C4-2B (cell line): Measurements from ENCODE around the gene EXOC3L4.

ENCODE experiments used
- H3K27ac ChIP-seq: fragments of 450-650 bp; 2 replicates; pipeline ENCODE4 v1.5.1; 2017
- CTCF ChIP-seq: fragments of 450-650 bp; conservative IDR thresholded peaks from 2 replicates; pipeline ENCODE4 v1.5.1; 2017; ENCODE audit warnings: mild to moderate bottlenecking
- ZFX ChIP-seq: fragments of 450-650 bp; IDR thresholded peaks from 2 replicates; pipeline ENCODE4 v1.6.1; 2017

The EXOC3L4 gene

GRCh38 chr14:103137689-103138300 is 43.3 kb downstream of the EXOC3L4 start:
- TF ChIP-seq ZFX (no peak), CTCF (no peak)
- no peak overlapping the region for H3K27ac ChIP-seq

GRCh38 chr14:103138301-103139131 is 44.0 kb downstream of the EXOC3L4 start:
- H3K27ac ChIP-seq = no peak overlapping the region
- TF ChIP-seq ZFX = no peak
- no peak for TF ChIP-seq CTCF

GRCh38 chr14:103139132-103140025 is 44.9 kb downstream of the EXOC3L4 start:
- no peak overlapping the region for H3K27ac ChIP-seq
- no peak for TF ChIP-seq CTCF
- no peak for TF ChIP-seq ZFX

- H3K27ac ChIP-seq = no peak overlapping the region
- TF ChIP-seq ZFX = no peak
- no peak for TF ChIP-seq CTCF
Observed at GRCh38 chr14:103140316-103141109, 46.0 kb downstream of the EXOC3L4 start.

- TF ChIP-seq CTCF (no peak; the same call in 1 of the 2 replicates), ZFX (no peak)
- no peak overlapping the region; the same call in 1 of the 2 replicates for H3K27ac ChIP-seq
Observed at GRCh38 chr14:103141117-103141796, 46.7 kb downstream of the EXOC3L4 start.

- H3K27ac ChIP-seq = peak overlapping the region; percentile 16; the same call in 1 of the 2 replicates
- no peak for TF ChIP-seq ZFX
- no peak for TF ChIP-seq CTCF
Observed at GRCh38 chr14:103142026-103142425, 47.5 kb downstream of the EXOC3L4 start.
